ENCODE results near the gene DPPA3. TPM values are rescaled to one million over a fixed set of nuclear protein-coding genes. Genes with fewer than 3 reads are reported as not detected.

Gene DPPA3
- total RNA-seq, 4 donors from 2014 or later, result 0.44 TPM; not detected in 3

GRCh38 chr12:7747246-7747645 is 36.0 kb downstream of the DPPA3 start, which contains the start of gene CLEC4C:
CLEC4C (minus strand) TSS chr12:7747375; CDS start chr12:7747348, 27 bp downstream.
- TF ChIP-seq CTCF (IDR thresholded peaks at IDR 0.05; ENCODE audit: low read depth), result no peak

- TF ChIP-seq CTCF (IDR thresholded peaks at IDR 0.05; ENCODE audit: low read depth), result no peak
These were observed 37.6 kb downstream of the DPPA3 start for GRCh38 chr12:7748852-7749251.

DNA sequence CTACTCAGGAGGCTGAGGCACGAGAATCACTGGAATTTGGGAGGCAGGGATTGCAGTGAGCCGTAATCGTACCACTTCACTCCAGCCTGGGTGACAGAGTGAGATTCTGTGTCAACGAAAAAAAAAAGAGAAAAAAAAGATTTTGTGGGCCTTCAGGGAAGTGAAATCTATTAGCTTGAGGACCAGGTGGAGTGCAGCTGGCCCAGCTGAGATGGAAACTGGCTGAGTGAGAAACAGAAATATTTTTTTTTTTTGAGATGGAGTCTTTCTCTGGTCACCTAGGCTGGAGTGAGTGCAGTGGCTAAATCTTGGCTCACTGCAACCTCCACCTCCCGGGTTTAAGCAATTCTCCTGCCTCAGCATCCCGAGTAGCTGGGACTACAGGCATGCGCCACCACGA is 38.2 kb downstream of the DPPA3 start:
- no peak for TF ChIP-seq CTCF (IDR thresholded peaks at IDR 0.05; ENCODE audit: low read depth)

DNA sequence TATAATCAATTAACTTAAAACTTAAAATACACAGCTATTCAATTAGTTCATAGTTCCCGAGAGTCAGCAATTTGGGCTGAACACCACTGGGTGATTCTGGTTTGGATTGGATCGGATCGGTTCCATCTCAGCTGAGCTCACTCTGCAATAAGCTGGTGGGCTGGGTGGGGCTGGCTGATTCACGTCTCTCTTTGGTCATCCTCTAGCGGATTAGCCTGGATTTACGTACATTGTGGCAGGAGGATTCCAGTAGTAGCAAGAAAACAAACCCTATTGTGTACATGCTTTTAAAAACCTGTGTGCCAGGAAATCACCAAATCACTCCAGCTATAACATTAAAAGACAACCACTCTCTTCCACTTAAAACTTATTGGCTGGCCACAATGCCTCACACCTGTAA is 39.1 kb downstream of the DPPA3 start:
- TF ChIP-seq CTCF (IDR thresholded peaks at IDR 0.05; ENCODE audit: low read depth), result no peak

DNA sequence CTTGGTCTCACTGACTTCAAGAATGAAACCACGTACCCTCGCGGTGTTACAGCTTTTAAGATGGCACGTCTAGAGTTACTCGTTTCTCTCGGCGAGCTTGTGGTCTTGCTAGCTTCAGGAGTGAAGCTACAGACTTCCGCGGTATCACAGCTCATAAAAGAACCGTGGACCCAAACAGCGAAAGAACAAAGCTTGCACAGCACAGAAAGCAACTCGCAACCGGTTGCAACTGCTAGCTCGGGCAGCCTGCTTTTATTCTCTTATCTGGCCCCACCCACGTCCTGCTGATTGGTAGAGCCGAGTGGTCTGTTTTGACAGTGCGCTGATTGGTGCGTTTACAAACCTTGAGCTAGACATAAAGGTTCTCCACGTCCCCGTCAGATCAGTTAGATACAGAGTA is 40.2 kb downstream of the DPPA3 start:
- no peak for TF ChIP-seq CTCF (IDR thresholded peaks at IDR 0.05; ENCODE audit: low read depth)

DNA sequence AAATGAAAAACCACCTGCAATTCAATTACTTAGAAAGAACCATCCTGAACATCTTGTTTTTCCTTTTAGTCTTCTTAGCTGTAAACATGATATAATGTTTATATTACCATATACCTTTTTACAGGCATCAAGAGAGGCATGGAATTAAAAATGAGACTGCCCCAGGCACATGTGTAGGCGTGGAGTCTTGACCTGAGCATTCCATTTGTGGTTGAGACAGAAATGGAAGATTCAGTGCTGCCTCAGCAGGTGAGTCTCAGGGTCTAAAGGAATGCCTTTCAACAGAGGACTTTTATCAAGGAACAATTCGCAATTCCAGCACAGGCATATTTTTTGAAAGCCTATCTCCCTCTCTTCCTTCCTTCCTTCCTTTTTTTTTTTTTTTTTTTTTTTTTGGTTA is 45.8 kb downstream of the DPPA3 start:
- no peak for TF ChIP-seq CTCF (IDR thresholded peaks at IDR 0.05; ENCODE audit: low read depth)

DNA sequence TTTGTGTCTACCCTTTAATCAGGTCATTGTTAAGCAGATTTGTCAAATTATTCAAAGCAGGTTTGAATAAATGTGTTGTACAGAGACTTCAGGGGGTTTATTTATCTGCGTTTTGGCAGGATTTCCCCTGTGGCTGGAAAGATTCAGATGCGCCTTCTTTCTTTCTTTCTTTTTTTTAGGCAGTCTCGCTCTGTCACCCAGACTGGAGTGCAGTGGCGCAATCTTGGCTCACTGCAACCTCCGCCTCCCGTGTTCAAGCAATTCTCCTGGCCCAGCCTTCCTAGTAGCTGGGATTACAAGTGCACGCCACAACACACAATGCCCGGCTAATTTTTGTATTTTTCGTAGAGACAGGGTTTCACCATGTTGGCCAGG is 47.5 kb downstream of the DPPA3 start:
- no peak for TF ChIP-seq CTCF (IDR thresholded peaks at IDR 0.05; ENCODE audit: low read depth)

Other genes with a start within 250 kb of the DPPA3 start
- gene CD163, start 207.7 kb upstream of the DPPA3 start, total RNA-seq, result 1,000 to 10,000 TPM in 1 of 4 donors, 100 to 1,000 TPM in 3; 259 to 1,297 (median 643) TPM
- gene APOBEC1, start 45.5 kb upstream of the DPPA3 start, total RNA-seq, result not detected
- gene GDF3, start 15.7 kb upstream of the DPPA3 start, total RNA-seq, result not detected
- gene CLEC4C, start 35.9 kb downstream of the DPPA3 start, total RNA-seq, result not detected
- gene NANOGNB, start 53.8 kb downstream of the DPPA3 start, total RNA-seq, result not detected
- gene NANOG, start 78.0 kb downstream of the DPPA3 start, total RNA-seq, result under 1 TPM in 1 of 4 donors, not detected in 3; 0.19 TPM
- gene SLC2A14, start 161.5 kb downstream of the DPPA3 start, total RNA-seq, result under 1 TPM in 1 of 4 donors, not detected in 3; 0.66 TPM
- gene SLC2A3, start 224.8 kb downstream of the DPPA3 start, total RNA-seq, result 100 to 1,000 TPM in 2 of 4 donors, 10 to 100 TPM in 2; 43.9 to 163 (median 105) TPM